HUES48 (cell line): ENCODE data around the gene OR4K2.

Experiments
- H3K27ac ChIP-seq: one replicate; pipeline ENCODE4 v1.7.0; 2013; ENCODE audit warnings: low read depth, low read length, inconsistent platforms
- H3K27me3 ChIP-seq: 2 replicates; pipeline ENCODE4 v1.6.1; 2013; ENCODE audit warnings: mild to moderate bottlenecking, low read length; ENCODE audit not compliant: control insufficient read depth, insufficient read depth
- H3K36me3 ChIP-seq: 2 replicates; pipeline ENCODE4 v1.6.1; 2013; ENCODE audit warnings: low read length; ENCODE audit not compliant: control insufficient read depth, insufficient read depth
- H3K4me1 ChIP-seq: 2 replicates; pipeline ENCODE4 v1.6.1; 2013; ENCODE audit warnings: mild to moderate bottlenecking, low read length; ENCODE audit not compliant: control insufficient read depth, insufficient read depth
- H3K4me3 ChIP-seq: 2 replicates; pipeline ENCODE4 v1.5.1; 2013; ENCODE audit warnings: mild to moderate bottlenecking, low read depth, low read length
- H3K9ac ChIP-seq: 2 replicates; pipeline ENCODE4 v1.6.1; 2013; ENCODE audit warnings: mild to moderate bottlenecking, low read depth, low read length, moderate library complexity
- H3K9me3 ChIP-seq: 2 replicates; pipeline ENCODE4 v1.6.1; 2013; ENCODE audit warnings: low read length; ENCODE audit not compliant: control insufficient read depth, insufficient read depth

Gene OR4K2

DNA sequence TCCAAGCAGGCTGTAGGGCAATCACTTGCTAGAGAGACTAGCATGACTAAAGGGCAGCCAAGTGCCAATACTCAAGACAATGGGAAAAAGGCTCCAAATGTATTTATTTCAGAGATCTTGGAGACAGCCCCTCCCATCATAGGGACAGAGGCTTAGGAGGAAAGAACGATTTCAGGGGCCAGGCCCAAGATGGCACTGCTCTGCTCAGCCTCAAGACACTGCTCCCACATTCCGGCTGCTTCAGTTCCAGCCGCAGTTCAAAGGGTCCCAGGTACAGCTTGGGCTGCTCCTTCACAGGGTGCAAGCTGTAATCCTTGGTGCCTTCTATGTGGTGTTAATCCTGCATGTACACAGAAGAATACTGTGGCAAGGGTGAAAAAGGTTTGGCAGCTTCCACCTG is 26.1 kb downstream of the OR4K2 start:
- Histone ChIP-seq H3K27ac (no peak overlapping the region), H3K36me3 (no peaks in the 10 kb centered on the region), H3K9me3 (peaks cover 91% of the 10 kb centered on the region), H3K9ac (no peak overlapping the region), H3K4me1 (no peaks in the 10 kb centered on the region), H3K4me3 (no peak overlapping the region), H3K27me3 (no peaks in the 10 kb centered on the region)

DNA sequence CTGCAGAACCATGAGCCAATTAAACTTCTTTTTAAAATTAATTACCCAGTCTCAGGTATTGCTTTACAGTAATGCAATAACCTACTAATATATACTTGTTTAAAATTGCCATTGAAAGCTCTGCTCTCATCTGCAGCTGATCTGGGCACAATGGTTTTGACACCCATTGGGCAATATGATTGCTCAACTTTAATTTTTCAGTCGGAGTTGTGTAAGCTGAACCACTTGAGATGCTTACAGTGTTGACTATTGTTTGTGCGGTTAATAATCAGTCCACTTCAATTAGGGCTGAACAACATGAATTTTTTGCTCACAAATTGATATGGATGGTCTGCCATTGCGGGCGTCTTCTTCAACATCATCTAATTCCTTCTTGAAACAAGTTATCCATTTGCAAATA is 27.5 kb downstream of the OR4K2 start:
- Histone ChIP-seq H3K4me1 (no peaks in the 10 kb centered on the region), H3K9ac (no peak overlapping the region), H3K4me3 (no peak overlapping the region), H3K27ac (no peak overlapping the region), H3K36me3 (no peaks in the 10 kb centered on the region), H3K9me3 (peaks cover 91% of the 10 kb centered on the region), H3K27me3 (no peaks in the 10 kb centered on the region)

DNA sequence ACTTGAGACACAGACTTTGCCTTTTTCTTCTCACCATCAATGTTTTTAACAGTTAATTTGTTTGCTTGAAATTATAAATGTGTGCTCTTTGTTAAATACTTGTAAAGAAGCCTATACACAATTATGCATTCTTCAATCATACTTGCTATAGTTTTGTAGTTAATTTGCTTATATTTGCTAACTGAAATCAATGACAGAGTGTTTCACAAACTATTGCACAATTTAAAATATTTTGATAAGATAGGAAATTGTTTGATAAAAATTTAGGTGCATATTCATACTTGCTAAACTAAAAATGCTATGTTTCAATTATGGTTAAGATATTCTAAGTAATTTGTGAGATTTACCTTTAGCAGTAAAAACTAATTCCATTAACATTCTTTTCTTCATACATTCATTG is 31.7 kb downstream of the OR4K2 start:
- no peak overlapping the region for H3K27ac ChIP-seq
- no peaks in the 10 kb centered on the region for H3K36me3 ChIP-seq
- no peak overlapping the region for H3K9ac ChIP-seq
- peaks cover 96% of the 10 kb centered on the region for H3K9me3 ChIP-seq
- no peaks in the 10 kb centered on the region for H3K27me3 ChIP-seq
- H3K4me1 ChIP-seq, result no peaks in the 10 kb centered on the region
- peak overlapping the region; percentile 7; the same call in 1 of the 2 replicates for H3K4me3 ChIP-seq

DNA sequence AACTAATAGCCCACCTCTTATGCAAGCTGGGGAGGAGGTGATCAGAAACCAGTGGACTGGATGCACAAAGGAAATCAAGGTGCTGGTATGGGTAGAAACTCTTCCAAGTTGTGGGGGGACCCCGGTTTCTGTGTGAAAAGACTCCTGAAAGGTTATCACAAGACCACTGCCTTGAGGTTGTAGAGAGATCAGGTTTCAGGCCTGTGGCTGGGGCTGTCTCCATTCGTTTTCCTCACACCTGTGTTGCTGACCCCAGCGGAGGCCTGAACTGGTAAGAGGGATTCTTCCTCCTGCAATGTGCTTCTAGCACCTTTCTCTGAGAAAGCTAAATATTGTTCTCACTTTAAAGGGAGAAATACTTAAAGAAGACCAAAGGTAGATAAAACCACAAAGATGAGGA is 36.2 kb downstream of the OR4K2 start:
- Histone ChIP-seq H3K9me3 (peaks cover 70% of the 10 kb centered on the region), H3K4me3 (no peak overlapping the region), H3K36me3 (no peaks in the 10 kb centered on the region), H3K27ac (no peak overlapping the region), H3K4me1 (no peaks in the 10 kb centered on the region), H3K9ac (no peak overlapping the region), H3K27me3 (no peaks in the 10 kb centered on the region)

DNA sequence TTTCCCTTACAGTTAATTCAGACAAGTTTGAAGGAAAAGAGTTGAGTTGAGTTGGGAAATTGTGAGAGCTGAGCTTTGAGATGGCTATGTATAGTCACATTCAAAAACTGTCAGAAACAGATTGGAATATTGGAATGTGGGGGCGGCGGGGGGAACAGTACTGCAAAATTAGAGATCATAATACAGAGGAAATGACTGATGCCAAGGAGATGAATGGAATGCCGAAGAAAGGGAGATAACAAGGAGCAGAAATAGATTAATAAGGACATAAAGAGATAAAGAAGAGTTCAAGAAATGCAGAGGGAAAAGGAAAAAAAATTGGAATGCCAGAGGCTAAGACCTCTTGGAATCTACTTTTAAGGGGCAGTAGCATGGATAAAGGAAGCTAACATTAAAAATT is 42.3 kb downstream of the OR4K2 start:
- Histone ChIP-seq H3K4me3 (no peak overlapping the region), H3K27ac (no peak overlapping the region), H3K9ac (no peak overlapping the region), H3K27me3 (no peaks in the 10 kb centered on the region), H3K4me1 (no peaks in the 10 kb centered on the region), H3K36me3 (no peaks in the 10 kb centered on the region), H3K9me3 (peaks cover 71% of the 10 kb centered on the region)

DNA sequence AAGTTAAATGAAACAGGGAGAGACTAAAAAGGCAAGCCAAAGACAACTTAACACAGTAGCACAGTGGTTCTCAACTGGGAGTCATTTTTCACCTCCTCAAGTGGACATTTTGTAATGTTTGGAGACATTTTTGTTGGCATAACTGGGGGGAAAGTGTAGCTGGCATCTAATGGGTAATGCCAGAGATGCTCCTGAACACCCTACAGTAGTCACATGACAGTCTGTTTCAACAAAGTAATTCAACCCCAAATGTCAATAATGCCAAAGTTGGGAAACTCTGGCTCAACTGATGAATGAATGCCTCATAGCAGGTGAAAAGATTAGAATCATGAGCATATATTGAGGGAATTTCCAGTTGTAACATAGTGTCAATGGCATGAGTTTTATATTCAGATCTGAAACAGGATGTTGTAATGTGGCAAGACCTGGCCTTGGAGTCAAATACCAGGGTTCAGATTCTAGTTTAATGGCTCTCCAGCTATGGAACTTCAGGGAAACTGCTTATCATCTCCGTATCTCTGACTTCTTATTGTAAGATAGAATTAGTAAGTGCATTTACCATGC is 43.1 kb downstream of the OR4K2 start:
- Histone ChIP-seq H3K4me3 (no peak overlapping the region), H3K9ac (no peak overlapping the region), H3K27me3 (no peaks in the 10 kb centered on the region), H3K4me1 (no peaks in the 10 kb centered on the region), H3K36me3 (no peaks in the 10 kb centered on the region), H3K9me3 (peaks cover 79% of the 10 kb centered on the region), H3K27ac (no peak overlapping the region)

DNA sequence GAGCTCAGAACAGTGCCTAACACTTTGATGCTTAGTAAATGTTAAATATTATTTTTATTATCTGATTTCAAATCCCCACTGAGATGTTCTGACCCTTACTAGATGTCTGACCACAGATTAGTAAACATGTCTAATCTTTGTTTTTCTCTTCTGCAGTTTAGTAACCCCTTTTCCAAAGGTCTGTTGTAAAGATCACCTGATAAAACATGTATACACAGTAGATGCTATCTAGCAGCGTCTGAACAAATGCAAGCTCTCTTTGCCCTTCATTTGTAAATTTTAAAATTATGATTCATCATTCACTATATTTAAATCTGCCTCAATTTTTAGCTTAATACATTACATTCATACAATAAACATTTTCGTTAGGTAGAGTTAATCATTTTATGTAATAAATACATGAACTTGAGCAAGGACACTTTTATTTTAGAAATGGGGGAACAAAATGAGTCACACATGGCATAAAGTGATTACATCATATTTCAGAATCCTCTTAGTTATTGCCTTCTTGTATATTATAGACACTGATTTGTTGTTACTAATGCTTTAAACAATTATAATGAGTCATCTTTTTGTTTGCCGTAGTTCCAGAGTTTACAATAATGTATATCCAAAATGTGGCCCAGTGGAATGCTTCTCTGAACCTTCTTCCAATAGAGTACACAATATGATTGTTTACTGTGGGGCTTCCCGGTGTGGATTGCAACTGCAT is 43.8 kb downstream of the OR4K2 start:
- no peak overlapping the region for H3K9ac ChIP-seq
- H3K27ac ChIP-seq, result no peak overlapping the region
- H3K27me3 ChIP-seq, result no peaks in the 10 kb centered on the region
- no peaks in the 10 kb centered on the region for H3K36me3 ChIP-seq
- no peak overlapping the region for H3K4me3 ChIP-seq
- peaks cover 86% of the 10 kb centered on the region for H3K9me3 ChIP-seq
- H3K4me1 ChIP-seq, result no peaks in the 10 kb centered on the region

DNA sequence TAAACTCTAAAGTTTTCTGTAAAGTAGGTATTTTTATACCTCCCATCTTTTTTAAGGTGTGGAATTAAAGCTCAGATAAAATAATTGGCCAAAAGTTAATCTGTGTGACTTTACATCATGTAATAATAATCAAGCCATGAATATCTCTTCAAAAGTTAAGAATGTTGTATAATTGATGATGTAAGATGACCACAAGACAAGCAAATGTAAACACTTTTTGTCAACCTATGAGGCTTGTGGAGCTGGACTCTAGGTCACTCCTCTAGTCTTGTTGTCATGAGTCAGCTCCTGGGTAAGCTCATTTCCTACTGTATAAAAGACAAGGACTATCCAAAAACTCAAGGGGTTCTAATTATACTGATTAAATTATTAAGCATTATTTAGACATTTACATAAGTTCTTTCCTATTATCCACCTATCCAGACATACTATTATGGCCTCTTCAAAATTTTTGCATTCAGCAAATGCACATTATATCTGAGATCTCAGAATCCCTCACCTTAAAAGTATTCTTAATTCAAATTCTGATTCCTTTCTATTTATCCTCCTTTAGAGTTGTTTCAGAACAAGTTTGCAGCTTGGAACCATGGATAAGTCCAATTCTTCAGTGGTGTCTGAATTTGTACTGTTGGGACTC is 45.2 kb downstream of the OR4K2 start, which contains the start of gene OR4K5:
Gene OR4K5, plus strand, starts transcription at position 587 of the 637 bp plus-strand sequence. Its CDS starts 0 bp downstream, at position 587.
- no peaks in the 10 kb centered on the region for H3K27me3 ChIP-seq
- no peak within 1 kb of the TSS for H3K4me3 ChIP-seq
- no peak within 1 kb of the TSS for H3K27ac ChIP-seq
- H3K9me3 ChIP-seq, result peaks cover 93% of the 10 kb centered on the region
- no peak within 1 kb of the TSS for H3K9ac ChIP-seq
- H3K4me1 ChIP-seq, result no peaks in the 10 kb centered on the region
- no peaks in the 10 kb centered on the region for H3K36me3 ChIP-seq

DNA sequence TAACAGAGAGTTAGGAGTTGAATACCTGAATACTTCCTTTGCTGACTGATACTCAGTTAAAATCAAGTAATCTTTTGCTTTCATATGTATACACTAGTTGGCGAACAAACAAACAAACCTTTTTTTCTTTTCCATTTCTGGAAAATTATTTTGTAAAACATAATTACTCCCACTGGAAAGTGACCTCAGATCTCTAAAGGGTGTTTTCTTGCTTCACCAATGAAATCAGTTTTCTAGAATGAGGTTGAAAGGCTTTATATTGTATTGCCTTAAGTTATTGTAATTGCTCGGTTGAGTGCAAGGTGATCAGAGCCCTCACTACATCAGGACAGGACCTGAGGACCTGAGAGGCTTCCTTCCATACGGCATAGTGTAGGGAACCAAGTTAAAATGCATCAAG is 55.7 kb downstream of the OR4K2 start, which contains the start of gene OR4K1:
Gene OR4K1, plus strand, starts transcription at position 301 of the 400 bp plus-strand sequence. CDS start 4,750 bp downstream, outside the sequence.
- H3K9me3 ChIP-seq, result peaks cover 92% of the 10 kb centered on the region
- no peak within 1 kb of the TSS for H3K9ac ChIP-seq
- H3K27ac ChIP-seq, result no peak within 1 kb of the TSS
- H3K36me3 ChIP-seq, result no peaks in the 10 kb centered on the region
- H3K4me3 ChIP-seq, result no peak within 1 kb of the TSS
- H3K4me1 ChIP-seq, result no peaks in the 10 kb centered on the region
- no peaks in the 10 kb centered on the region for H3K27me3 ChIP-seq
